GM21529 (cell line): Measurements from ENCODE around the gene CFTR.
"Not testable (repeated sequence)": the region's sequence is repeated elsewhere in the genome, so short reads cannot be mapped to it uniquely, and the experiment has no call there.

Experiments
- ATAC-seq: cut with Tn5 transposase; IDR thresholded peaks from one replicate; pipeline ENCODE4 v1.9.1; 2021; ENCODE audit not compliant: unreplicated experiment

CFTR gene

DNA sequence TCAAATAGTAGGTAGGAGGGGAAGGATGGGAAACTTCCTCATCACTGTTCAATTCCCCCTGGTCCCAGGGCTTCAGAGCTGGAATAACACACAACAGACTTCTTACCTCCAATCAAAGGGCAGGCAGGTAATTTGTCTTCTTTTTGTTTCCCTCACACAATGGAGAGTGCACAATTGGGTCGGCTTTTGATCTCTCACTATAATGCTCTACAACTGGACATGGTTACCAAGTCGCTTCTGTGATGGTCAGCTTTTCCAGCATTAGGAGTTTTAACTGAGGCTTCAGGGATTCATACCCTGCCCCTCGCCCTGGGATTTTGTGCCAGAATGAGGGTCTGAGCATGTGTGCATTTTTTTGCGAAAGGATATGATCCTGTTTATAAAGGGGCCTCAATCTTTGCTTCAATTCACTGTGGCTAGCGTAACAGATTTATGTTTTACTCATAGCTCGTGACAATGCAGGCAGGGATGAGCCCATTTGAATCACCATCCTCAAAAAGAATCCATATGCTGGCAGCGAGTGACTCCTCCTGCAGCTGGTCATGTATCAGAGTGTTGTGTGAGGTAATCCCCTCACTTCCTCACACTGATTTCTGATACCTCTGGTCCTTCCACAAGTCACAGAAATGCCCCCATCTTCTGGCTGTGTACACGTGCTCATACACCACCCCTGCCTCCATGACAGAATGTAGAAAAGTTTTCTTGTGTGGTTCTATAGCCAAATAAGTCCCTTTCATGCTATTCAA lies 203.8 kb downstream of the CFTR start:
- ATAC-seq, result no peak

DNA sequence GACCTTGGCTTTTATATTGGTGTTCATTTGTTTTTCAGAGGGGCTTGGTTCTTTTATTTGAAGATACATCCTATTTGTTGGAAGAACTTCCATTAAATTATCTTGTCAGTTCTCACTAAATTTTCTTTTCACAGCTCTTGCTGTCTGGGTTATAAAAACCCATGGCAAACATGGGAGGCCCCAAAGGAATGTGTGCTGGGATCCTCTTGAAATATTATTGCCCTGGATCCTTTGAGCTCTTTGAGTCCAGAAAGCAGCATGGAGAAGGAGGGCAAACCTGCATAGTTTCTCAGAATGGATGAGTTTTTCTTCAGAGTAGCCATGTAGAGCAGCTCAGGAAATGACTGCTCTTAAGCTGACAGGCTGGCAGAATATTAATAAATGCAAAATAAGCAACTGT lies 206.0 kb downstream of the CFTR start:
- ATAC-seq, result no peak

DNA sequence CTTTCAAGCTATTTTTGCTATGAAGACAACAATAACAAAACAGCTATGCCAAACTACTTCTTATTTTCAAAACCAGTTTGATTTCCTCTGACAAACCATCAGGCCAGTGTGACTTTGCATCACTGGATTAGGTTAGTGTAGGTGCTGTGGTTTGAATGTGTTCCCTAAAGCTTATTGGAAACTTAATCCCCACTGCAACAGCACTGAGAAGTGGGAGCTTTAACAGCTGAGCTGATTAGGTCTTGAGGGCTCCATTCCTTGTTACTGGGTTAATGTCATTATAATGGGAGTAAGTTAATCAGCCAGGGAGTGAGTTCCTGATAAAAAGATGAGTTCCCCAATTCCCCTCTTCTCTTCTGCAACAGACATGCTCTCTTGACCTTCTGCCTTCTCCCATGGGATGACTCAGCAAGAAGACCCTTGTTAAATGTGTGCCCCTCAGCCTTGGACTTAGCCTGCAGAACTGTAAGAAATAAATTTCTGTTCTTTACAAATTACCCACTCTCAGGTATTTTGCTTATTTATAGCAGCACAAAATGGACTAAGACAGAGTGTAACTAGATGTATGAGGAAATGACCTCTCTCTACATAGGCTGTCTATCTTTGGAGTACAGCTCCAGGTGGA lies 206.6 kb downstream of the CFTR start:
- no peak for ATAC-seq

GRCh38 chr7:117688126-117688525 lies 208.3 kb downstream of the CFTR start:
- ATAC-seq, result no peak

DNA sequence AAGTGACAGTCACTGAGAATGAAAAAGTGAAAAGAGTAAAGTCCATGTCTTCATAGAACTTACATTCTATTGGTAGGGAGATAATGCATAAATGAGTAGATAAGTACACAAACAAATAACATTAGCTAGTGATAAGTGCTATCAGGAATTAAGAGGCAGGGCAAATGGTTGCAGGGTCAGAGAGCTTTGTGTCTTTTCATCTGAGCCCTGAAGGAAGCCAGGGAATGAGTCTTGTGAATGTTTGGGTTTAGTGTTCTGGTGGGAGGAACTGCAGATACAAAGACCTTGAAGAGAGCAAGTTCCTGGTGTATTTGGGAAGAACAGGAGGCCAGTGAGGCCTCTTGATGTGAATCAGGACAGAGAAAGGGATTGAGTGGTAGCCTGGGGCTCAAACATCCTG lies 209.6 kb downstream of the CFTR start:
- ATAC-seq, result no peak

- no peak for ATAC-seq
Measured at GRCh38 chr7:117690147-117690546, 210.3 kb downstream of the CFTR start.

- no peak for ATAC-seq
Measured at GRCh38 chr7:117692338-117692737, 212.5 kb downstream of the CFTR start.

- no peak for ATAC-seq
Measured at GRCh38 chr7:117698018-117698417, 218.2 kb downstream of the CFTR start.

DNA sequence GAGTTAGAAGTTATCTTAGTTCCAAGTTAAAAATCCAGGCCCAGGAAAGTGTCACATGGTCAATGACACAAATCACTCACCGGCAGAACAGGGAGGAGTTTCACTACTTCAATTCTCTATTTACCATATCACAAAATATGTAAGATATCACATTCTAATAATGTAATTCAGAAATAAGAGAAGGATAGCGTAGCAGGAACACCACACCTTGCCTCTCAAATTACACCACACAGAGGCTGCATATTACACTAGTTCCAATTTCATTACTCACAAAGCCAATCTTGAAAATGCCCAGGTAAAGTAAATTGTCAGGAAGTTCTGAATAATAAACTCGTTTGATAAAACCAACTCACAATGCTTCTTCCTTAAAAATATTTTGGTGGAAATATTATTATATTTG lies 224.2 kb downstream of the CFTR start:
- ATAC-seq, result no peak

DNA sequence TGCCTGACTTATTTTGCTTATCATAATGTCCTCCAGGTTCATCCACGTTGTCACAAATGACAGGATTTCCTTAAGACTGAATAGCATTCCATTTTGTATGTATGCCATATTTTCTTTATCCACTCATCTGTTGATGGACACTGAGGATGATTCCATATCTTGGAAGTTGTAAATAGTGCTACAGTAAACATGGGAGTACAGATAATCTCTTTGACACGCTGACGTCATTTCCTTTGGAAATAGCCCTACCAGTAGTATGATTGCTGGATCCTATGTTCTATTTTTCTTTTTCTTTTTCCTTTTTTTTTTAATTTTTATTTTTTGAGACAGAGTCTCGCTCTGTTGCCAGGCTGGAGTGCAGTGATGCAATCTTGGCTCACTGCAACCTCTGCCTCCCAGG lies 225.8 kb downstream of the CFTR start:
- ATAC-seq, result no peak

- ATAC-seq, result peak; percentile 71
Measured at GRCh38 chr7:117706210-117706609, 226.4 kb downstream of the CFTR start.

- ATAC-seq, result no peak
Measured at GRCh38 chr7:117707080-117707479, 227.3 kb downstream of the CFTR start.

DNA sequence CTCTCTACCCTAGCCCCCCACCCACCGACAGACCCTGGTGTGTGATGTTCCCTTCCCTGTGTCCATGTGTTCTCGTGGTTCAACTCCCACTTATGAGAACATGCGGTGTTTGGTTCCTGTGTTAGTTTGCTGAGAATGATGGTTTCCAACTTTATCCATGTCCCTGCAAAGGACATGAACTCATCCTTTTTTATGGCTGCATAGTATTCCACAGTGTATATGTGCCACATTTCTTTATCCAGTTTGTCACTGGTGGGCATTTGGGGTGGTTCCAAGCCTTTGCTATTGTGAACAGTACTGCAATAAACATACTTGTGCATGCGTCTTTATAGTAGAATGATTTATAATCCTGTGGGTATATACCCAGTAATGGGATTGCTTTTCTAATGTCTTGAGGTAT lies 228.3 kb downstream of the CFTR start:
- ATAC-seq, result not testable (repeated sequence)

DNA sequence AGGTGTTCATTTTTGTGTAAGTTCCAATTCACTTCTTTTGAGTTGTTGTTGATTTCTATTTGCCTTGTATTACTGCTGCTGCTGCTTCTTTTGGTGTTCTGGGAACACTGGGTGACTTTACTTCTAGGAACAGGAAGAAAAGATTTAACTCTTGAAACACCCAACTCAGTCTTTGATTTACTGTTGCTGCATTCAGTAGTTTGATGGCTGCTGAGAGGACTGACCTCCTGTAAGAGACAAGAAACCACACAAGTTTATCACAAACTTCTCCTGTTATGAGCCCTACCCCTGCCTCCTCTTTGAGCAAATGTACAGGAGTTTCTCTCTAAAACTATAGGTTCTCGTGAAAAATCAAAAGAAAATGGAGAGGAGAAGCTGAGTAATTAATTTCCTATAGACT lies 231.7 kb downstream of the CFTR start:
- ATAC-seq, result no peak

GRCh38 chr7:117715784-117716445 lies 236.1 kb downstream of the CFTR start:
- peak; percentile 86 for ATAC-seq

DNA sequence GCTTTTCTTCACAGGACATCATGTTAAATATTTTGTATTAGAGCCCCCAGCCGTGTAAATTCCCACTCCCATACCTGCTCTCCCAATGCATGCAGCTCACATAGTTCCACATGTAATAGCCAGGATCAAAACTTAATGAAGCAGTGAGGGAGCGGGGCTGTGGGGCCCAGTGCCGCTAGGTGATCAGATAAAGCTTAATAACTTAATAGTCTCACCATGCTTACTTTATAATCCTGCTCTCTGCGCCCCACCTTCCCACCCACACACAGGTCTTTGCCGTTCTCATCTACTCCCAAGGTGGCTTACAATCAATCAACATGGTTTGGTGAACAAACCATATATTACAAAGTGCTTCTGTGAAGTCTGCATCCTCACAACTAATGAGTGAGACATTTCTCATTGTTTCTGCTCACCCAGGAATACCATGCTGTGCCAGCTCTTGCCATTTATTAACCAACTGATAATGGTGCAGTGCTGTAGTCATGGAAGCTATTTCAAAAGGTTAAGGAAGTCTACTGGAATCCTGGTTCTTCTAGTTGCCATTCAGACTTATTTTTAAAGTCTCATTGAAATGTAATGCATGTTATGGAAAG lies 237.0 kb downstream of the CFTR start:
- no peak for ATAC-seq

DNA sequence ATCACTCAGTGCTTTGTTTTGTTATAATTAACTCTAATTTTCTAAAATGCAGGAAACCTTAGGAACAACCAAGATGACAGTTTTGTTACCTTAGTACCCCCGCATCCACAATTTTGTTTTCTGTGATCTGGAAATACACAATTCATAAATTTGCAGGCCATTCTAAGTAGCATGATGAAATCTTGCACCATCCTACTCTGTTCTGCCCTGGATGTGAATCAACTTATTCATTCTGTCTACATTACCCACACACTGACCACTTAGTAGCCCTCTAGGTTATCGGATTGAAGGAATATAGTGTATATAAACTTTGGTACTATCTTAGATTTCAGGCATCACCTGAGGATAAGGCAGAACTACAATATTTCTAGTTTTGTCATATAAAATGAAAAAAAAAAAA lies 237.5 kb downstream of the CFTR start:
- ATAC-seq, result no peak
